GM19328 (cell line): ENCODE results near the gene RINL.
"Not testable (repeated sequence)": the region's sequence is repeated elsewhere in the genome, so short reads cannot be mapped to it uniquely, and the experiment has no call there.

ENCODE experiments used
- ATAC-seq: cut with Tn5 transposase; IDR thresholded peaks from one replicate; pipeline ENCODE4 v1.9.1; 2021; ENCODE audit warnings: mild to moderate bottlenecking, moderate library complexity; ENCODE audit not compliant: unreplicated experiment

RINL gene

DNA sequence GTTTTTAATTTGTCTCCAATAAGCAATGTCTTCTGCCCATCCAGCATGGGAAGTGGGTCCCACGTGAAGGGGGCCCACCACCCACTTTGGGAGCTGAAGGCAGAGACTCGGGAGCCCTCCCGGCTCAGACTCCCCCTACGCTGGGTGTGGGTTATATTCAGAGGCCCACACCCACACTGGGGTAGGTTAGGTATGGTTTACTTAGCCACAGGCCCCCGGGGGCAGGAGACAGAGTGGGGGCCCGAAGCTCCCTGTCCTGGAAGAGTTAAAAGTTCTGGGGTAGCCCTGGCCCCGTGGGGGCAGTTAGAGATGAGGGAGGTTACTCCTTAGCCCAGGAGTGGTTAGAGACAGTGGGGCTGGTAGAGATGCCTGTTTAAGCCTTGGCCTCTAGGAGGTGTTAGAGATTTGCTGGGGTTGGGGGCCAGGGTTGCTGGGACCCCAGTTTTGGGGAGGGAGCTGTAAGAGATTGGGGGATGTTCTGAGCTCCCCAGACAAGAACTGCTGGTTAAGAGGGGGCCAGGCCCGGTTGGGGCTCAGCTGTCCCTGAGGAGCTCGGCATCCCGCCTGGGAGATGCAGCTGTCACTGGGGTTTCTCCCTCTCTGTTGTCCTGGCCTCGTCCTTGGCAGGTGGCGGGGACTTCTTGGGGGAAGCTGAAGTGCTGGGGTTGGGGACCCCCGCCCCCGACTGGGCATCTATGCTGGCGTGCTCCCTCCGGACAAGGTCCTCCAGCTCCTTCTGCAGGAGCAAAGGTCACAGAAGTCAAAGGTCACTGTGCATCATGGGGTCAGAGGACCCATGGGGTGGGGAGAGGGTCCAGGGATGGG lies 712 bp upstream of the RINL start:
- no peak for ATAC-seq

DNA sequence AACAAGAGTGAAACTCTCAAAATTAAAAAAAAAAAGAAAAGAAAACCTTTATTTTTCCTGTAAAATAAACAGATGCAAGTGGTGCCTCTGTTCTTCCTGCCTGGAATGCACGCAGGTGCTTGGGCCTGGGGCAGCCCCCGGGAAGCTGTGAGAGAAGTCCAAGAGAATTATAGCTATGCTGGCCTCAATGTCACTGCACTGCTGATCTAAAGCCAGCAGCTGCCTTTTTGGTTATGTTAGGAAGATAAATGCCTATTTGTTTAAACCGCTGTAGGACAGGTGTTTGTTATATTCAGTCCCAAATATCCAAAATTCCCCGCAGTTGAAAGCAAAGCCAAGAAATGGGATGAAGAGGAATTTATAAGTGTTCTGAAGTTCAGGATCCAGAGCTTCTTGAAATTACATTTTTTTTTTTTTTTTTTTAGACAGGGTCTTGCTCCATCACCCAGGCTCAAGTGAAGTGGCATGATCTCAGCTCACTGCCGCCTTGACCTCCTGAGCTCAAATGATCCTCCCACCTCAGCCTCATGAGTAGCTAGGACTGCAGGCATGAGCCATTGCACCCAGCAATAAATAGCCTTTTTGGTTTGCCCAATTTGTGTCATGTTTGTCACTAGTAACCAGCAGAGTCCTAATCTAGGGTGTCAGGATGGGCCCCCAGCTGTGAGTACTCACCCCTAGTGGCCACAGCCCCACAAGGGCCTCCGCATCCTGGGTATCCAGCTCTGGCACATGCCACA lies 2.2 kb downstream of the RINL start:
- no peak for ATAC-seq

- not testable (repeated sequence) for ATAC-seq
These were observed 4.7 kb downstream of the RINL start for GRCh38 chr19:38873400-38873799.

- no peak for ATAC-seq
These were observed 7.5 kb downstream of the RINL start for GRCh38 chr19:38870612-38871011.

DNA sequence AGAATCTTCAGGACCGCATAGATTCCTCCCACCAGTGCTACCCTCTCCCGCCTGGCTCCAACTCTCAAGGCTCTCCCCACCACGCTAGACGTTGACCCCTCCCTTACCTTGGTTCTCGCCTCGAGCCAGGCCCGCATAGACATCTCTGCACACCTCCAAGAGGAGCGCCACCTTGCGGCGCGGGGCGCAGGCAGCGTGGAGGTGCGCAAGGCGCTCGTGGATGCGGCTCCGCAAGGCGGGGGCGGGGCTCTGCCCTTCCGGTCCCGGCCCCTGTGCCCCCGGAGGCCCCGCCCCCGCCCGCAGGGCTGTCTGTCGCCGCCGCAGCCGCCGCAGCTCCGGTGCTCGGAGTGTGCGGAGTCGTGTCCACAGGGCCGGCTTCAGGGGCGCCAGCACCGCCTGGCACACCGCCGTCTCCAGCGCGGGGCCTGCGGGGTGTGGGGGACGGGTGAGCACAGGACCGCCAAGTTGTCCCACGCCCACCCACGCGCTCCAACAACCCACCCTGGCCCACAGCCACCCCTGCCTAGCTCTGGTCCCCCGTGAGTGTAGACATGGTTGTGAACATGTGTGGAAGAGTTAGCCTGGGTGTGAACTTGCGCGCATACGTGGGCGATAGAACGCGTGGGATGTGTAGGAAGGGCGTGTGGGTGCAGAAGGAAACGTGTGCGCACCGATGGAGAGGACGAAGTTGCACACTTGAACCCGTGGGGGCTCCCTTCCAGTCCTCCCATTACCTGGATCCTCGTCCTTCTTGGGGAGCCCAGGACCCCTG lies 8.1 kb downstream of the RINL start:
- peak; percentile 70 for ATAC-seq

DNA sequence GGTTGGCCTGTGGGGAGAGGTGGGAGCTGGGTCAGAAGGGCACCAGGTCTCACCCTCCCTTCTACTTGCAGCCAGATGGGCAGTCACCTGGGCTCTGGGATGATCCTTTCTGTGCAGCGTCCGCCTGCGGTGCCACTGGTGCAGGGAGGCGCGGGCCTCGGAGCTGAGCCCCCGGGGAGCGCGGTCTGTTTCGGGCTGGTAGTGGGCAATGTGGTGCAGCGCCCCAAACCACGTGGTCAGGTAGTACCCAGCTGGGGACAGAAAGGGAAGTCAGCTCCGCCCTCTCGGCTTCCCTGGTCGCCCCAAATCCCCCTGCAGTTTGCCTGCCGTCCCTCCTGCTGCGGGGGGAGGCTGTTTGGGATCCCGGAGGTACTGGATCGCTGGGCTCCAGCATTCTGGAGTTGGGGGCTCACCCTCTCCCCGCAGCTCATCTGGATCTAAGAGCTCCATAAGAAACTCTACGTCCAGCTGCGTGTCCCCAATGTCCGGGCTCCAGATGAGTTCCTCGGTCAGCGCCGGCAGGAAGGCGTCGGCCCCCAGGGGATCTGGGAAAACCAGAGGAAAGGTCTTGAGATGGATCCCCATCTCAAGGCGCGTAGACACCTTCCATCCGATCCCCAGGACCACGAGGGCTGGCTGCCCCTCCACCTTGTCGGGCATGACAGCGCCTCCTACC lies 8.8 kb downstream of the RINL start:
- no peak for ATAC-seq

DNA sequence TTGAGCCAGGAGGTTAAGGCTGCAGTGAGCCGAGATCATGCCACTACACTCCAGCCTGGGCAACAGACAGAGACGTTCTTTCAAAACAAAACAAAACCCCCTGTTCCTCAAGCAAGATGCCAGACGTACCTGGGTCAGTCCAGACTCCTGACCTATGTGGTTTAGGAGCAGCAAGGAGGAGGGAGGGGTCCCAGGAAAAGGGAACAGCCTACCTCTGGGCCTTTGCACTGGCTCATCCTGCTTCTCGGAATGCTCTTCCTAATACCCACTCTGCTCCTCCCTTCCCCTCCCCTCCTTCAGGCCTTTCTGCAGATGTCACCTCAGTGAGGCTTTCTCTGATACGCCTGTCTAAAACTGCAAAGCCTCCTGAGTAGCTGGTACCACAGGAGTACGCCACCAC lies 9.5 kb downstream of the RINL start:
- no peak for ATAC-seq

DNA sequence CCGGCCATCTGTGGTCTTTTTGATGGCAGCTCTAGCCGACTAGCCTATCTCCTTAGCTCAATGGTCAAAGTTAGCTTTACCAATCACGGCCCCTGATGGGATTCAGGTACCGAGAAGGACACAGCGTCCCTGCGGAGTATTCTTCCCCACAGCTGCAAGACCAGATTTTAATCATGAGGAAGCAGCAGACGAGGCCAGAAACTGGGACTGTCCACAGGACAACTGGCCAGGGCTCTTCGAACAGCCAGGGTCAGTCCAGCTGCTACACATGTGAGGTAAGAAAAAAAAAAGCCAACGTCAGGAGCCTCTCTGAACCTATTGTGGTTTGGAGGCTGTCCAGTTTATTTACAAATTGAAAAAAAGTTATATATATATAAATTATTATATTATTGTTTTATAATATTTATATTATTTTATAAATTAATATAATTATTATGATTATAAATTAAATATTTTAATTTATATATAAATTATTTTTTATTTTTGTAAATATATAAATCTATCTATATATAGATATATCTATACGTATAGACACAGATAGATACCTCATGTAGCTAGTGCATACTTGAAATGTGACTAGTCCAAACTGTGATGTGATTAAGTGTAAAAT lies 10.8 kb downstream of the RINL start:
- ATAC-seq: no peak

- no peak for ATAC-seq
These were observed 15.6 kb downstream of the RINL start for GRCh38 chr19:38862321-38863059.

DNA sequence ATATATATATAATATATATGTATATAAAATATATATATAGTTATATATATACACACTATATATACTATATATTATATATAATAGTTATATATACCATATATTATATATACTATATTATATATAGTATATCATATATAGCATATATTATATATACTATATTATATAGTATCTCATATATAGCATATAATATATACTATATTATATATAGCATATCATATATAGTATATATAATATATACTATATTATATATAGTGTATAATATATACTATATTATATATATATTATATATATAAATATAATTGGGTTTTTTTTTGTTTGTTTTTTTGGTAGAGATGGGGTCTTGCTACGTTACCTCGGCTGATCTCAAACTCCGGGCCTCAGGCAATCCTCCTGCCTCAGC lies 16.7 kb downstream of the RINL start:
- no peak for ATAC-seq

GRCh38 chr19:38859631-38860204 lies 18.4 kb downstream of the RINL start:
- not testable (repeated sequence) for ATAC-seq

- no peak for ATAC-seq
These were observed 21.3 kb downstream of the RINL start for GRCh38 chr19:38856813-38857212.

DNA sequence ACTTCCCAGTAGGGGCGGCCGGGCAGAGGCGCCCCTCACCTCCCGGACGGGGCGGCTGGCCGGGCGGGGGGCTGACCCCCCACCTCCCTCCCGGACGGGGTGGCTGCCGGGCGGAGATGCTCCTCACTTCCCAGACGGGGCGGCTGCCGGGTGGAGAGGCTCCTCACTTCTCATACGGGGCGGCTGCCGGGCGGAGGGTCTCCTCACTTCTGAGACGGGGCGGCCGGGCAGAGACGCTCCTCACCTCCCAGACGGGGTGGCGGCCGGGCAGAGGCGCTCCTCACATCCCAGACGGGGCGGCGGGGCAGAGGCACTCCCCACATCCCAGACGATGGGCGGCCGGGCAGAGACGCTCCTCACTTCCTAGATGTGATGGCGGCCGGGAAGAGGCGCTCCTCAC lies 22.3 kb downstream of the RINL start:
- ATAC-seq: not testable (repeated sequence)

- ATAC-seq: not testable (repeated sequence)
These were observed 23.1 kb downstream of the RINL start for GRCh38 chr19:38854961-38855360.

DNA sequence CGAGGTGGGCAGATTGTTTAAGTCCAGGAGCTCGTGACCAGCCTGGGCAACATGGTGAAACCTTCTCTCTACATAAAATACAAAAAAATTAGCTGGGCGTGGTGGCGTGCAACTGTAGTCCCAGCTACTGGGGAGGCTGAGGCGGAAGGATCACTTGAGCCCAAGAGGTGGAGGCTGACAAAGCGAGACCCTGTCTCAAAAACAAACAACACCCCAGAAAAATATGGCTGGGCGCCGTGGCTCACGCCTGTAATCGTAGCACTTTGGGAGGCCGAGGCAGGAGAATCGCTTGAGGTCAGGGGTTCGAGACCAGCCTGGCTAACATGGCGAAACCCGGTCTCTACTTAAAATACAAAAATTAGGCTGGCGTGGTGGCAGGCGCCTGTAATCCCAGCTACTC lies 24.9 kb downstream of the RINL start:
- ATAC-seq: no peak

GRCh38 chr19:38852231-38853044 lies 25.6 kb downstream of the RINL start:
- ATAC-seq: no peak

GRCh38 chr19:38851622-38852230 lies 26.3 kb downstream of the RINL start:
- ATAC-seq: peak; percentile 18

DNA sequence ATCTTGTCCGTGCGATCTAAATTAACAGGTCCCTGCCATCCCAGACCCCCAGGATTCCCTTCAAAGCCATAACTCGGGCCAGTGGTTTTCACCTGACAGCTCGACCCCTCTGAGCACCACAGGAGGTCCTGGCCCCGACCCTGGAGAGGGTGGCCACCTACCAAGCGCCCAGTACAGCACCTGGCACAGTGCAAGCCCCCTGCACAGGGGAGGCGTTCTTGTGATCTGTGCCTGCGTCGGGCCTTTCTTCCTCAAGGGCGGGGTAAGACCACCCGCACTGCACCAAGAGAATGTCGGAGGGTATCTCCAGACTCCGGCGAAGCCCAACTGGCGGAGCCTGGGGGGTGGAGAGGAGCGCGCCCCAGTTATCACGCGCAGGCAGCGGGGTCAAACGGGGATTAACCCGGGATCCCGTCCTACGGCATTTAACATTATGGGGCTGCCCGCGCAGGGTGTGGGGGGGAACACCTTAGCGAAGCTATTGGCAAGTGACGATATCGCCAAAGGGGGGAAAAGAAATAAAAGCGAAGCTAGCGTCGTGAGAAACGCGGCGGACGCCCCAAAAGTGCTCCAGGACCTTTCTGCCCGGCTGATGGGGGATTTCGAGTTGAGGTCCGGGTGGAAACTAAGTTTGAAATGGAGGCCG lies 27.0 kb downstream of the RINL start:
- no peak for ATAC-seq
